ENCODE results near the gene WIF1.
A peak's percentile ranks its signal among the peaks of the same experiment; 100 is the strongest.

The WIF1 gene

GRCh38 chr12:65039301-65039700 lies 81.8 kb downstream of the WIF1 start:
- no peak for TF ChIP-seq SUZ12 (IDR thresholded peaks at IDR 0.05)
- no peak for TF ChIP-seq ARNT (IDR thresholded peaks at IDR 0.05)
- TF ChIP-seq SP1 (IDR thresholded peaks at IDR 0.05): no peak
- TF ChIP-seq FOXA1 (IDR thresholded peaks at IDR 0.05): no peak
- DNase-seq (ENCODE audit: extremely low spot score): no peak
- ChIA-PET POLR2A (no interaction called here), CTCF (interaction anchor here (0.5 kb wide), 1 partner anchor 8 kb away, joined by 3 read pairs; no protein-coding TSS in a partner anchor)

GRCh38 chr12:65025136-65025535 lies 96.0 kb downstream of the WIF1 start:
- POLR2A ChIA-PET: no interaction called here
- TF ChIP-seq, protein P1, sequence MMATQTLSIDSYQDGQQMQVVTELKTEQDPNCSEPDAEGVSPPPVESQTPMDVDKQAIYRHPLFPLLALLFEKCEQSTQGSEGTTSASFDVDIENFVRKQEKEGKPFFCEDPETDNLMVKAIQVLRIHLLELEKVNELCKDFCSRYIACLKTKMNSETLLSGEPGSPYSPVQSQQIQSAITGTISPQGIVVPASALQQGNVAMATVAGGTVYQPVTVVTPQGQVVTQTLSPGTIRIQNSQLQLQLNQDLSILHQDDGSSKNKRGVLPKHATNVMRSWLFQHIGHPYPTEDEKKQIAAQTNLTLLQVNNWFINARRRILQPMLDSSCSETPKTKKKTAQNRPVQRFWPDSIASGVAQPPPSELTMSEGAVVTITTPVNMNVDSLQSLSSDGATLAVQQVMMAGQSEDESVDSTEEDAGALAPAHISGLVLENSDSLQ (IDR thresholded peaks at IDR 0.05): peak; percentile 30; the same call in 1 of the 2 replicates
- TF ChIP-seq ELF4 (IDR thresholded peaks at IDR 0.05): no peak
- CTCF ChIA-PET: interaction anchor here (0.7 kb wide), 1 partner anchor 9 kb away, joined by 3 read pairs; no protein-coding TSS in a partner anchor
- peak; percentile 14 for DNase-seq (ENCODE audit: extremely low spot score)

DNA sequence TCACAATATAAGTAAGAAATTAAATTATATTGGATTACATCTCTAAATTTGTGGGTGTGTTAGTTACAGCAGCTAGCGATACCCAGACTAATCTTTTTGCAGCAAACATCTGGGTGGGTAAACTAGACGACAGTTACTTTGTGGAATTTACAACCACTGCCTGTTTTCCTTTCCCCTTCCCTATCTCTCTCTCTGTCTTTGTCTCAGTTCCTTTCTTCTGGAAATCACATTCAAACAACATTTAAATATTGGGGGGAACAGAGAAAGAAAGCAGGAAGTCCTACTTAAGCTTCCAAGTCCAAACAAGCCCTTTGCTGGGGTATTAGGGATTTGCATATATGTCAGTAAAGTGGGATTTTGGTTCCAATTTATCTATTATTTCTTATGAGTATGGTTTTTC lies 97.6 kb downstream of the WIF1 start:
- TF ChIP-seq CTBP1 (IDR thresholded peaks at IDR 0.05; ENCODE audit: borderline replicate concordance): no peak
- no peak for TF ChIP-seq LEF1 (IDR thresholded peaks at IDR 0.05; ENCODE audit: borderline replicate concordance)
- TF ChIP-seq L3MBTL2 (conservative IDR thresholded peaks at IDR 0.05): no peak
- TF ChIP-seq SUZ12 (IDR thresholded peaks at IDR 0.05): no peak
- TF ChIP-seq FOXM1 (IDR thresholded peaks at IDR 0.05; ENCODE audit: borderline replicate concordance): no peak
- no peak for TF ChIP-seq HDGF (IDR thresholded peaks at IDR 0.05; ENCODE audit: borderline replicate concordance)
- TF ChIP-seq SP1 (IDR thresholded peaks at IDR 0.05): no peak
- no peak for TF ChIP-seq FOXA1 (IDR thresholded peaks at IDR 0.05)
- no peak for TF ChIP-seq TARDBP (IDR thresholded peaks at IDR 0.05)
- TF ChIP-seq, protein P1 (IDR thresholded peaks at IDR 0.05): no peak
- TF ChIP-seq ZNF384 (IDR thresholded peaks at IDR 0.05): no peak
- TF ChIP-seq BHLHE40 (IDR thresholded peaks at IDR 0.05; ENCODE audit: borderline replicate concordance): no peak
- no peak for TF ChIP-seq ARNT (IDR thresholded peaks at IDR 0.05)
- no peak for TF ChIP-seq FOXK2 (IDR thresholded peaks at IDR 0.05)
- no peak for DNase-seq (ENCODE audit: extremely low spot score)
- ChIA-PET POLR2A (no interaction called here), CTCF (no interaction called here)

DNA sequence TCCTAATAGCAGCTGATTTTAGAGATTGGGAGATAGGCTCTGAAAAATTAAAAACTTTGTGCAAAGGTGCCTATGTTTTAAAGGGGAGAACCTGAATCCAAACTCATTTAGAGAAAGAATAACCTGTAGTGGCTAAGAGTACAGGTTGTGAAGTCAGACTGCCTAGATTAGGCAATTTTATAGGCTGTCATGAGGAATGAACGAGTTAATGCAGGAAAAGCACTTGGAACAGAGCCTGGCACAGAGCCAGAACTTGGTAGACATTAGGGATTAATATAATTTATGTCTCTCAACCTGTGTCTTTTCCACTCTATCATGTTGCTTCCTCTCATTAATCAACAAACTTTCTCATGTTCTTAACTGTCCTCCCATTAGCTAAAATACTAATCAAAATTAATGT lies 98.1 kb downstream of the WIF1 start:
- CTCF ChIA-PET: no interaction called here
- DNase-seq (ENCODE audit: extremely low spot score): no peak
- POLR2A ChIA-PET: no interaction called here
- TF ChIP-seq SUZ12 (IDR thresholded peaks at IDR 0.05) (no peak), BHLHE40 (IDR thresholded peaks at IDR 0.05; ENCODE audit: borderline replicate concordance) (no peak), ELF4 (IDR thresholded peaks at IDR 0.05) (no peak), NFRKB (IDR thresholded peaks at IDR 0.05) (no peak), CTBP1 (IDR thresholded peaks at IDR 0.05; ENCODE audit: borderline replicate concordance) (no peak), LEF1 (IDR thresholded peaks at IDR 0.05; ENCODE audit: borderline replicate concordance) (no peak)
- TF ChIP-seq, protein P1 (IDR thresholded peaks at IDR 0.05): peak; percentile 21; the same call in 1 of the 2 replicates

GRCh38 chr12:65022421-65022820 lies 98.7 kb downstream of the WIF1 start:
- ChIA-PET POLR2A (no interaction called here), CTCF (no interaction called here)
- TF ChIP-seq L3MBTL2 (conservative IDR thresholded peaks at IDR 0.05): no peak
- no peak for TF ChIP-seq ELF4 (IDR thresholded peaks at IDR 0.05)
- no peak for DNase-seq (ENCODE audit: extremely low spot score)

DNA sequence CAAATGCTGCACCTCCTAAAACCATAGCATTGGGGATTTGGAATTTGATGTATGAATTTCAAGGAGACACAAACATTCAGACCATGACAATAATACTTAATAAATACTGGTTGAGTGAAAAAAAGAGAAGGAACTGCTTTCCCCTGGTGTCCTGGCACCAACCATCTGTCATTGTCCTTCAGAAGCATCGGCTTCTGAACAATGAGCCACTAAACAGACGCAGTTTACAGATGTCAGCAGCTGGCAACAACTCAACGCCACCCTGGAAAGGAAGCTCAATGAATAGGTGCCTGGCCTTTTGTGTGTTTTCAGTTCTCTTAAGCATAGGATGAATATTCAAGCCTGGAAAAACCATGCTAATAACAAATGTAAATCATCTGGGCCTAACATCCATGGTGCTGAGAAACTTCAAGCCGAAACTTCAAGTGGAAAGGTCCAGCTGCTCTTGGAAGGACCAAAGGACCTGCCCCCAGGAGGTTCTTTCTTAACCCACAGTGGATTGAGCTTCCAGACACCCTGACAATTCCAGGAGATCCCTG lies 101.3 kb downstream of the WIF1 start:
- no peak for TF ChIP-seq NFRKB (IDR thresholded peaks at IDR 0.05)
- TF ChIP-seq CTBP1 (IDR thresholded peaks at IDR 0.05; ENCODE audit: borderline replicate concordance): no peak
- no peak for TF ChIP-seq L3MBTL2 (conservative IDR thresholded peaks at IDR 0.05)
- no peak for TF ChIP-seq SP1 (IDR thresholded peaks at IDR 0.05)
- TF ChIP-seq FOXM1 (IDR thresholded peaks at IDR 0.05; ENCODE audit: borderline replicate concordance): no peak
- no peak for TF ChIP-seq LEF1 (IDR thresholded peaks at IDR 0.05; ENCODE audit: borderline replicate concordance)
- no peak for TF ChIP-seq ELF4 (IDR thresholded peaks at IDR 0.05)
- TF ChIP-seq ARNT (IDR thresholded peaks at IDR 0.05): no peak
- TF ChIP-seq, protein P1 (IDR thresholded peaks at IDR 0.05): no peak
- no peak for TF ChIP-seq ZNF384 (IDR thresholded peaks at IDR 0.05)
- TF ChIP-seq TARDBP (IDR thresholded peaks at IDR 0.05): no peak
- no peak for DNase-seq (ENCODE audit: extremely low spot score)
- ChIA-PET CTCF (no interaction called here), POLR2A (no interaction called here)

Measured in HEK293T (cell line).